AG04449 (cell line): ENCODE data around the gene IL1RN.

ENCODE experiments used
- CTCF ChIA-PET: fragments of 350-600 bp; formaldehyde crosslinking; extraction: SDS; loops from one replicate; lab custom pipeline; 2021; ENCODE audit warnings: antibody characterized with exemption; lab: Yijun Ruan, JAX
- POLR2A ChIA-PET: fragments of 400-600, 350-600 bp; formaldehyde crosslinking; extraction: SDS; loops from one replicate; lab custom pipeline; 2020; ENCODE audit warnings: antibody characterized with exemption, inconsistent platforms; lab: Yijun Ruan, JAX
- DNase-seq: peaks from one replicate; pipeline ENCODE4 v3.0.0-alpha.2; 2010; ENCODE audit warnings: low read depth, low spot score
- H3K4me3 ChIP-seq: 2 replicates; pipeline ENCODE4 v1.5.1; 2011; ENCODE audit warnings: low read depth, mild to moderate bottlenecking, control low read depth, low read length
- CTCF ChIP-seq: IDR thresholded peaks from one replicate; pipeline ENCODE4 v1.5.1; 2011; ENCODE audit warnings: mild to moderate bottlenecking, moderate library complexity, low read length, control low read depth, inconsistent platforms; ENCODE audit not compliant: insufficient read depth; ENCODE audit errors: missing control alignments

Gene IL1RN

DNA sequence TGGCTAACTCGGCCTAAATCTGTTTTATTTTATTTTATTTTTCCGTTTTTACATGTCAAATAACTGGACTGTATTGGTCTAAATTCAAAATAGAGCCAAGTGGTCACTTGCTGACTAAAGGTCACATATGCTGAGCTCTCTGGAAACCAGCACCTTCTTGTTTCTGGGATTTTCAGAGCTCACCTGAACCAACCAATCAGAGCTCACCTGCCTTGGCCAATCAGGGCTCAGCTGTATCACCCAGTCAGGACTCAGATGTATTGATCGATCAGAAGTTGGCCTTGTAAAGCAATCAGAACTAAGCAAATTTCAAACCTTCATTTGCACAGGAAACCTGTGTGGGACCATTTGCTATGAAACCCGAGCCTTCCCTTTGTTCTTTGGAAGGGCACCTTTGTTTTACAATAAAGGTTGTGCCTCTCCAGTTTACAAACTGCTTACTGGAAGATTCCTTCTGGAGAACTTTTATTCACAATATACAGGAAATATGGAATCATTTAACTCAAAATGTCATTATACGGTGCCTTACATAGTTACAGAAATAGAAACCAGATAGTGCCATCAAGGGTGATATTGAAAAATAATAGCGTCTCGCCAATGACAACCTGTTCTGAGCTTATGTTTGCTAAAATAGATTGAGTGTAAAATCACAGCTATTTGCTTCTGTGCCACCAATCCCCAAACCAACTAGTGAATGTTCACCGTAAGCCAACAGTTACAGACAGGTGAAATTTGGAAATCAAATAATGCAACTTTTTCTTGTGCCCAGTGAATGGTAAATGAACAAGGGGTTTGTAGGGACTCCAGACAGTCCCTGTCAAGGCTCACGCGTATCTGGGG, 29.1 kb downstream of the IL1RN start:
- DNase-seq = no peak
- ChIA-PET CTCF (interaction anchor here (0.9 to 6.4 kb wide), 7 partner anchors 14 to 234 kb away, joined by 3 to 77 read pairs (median 5); no protein-coding TSS in a partner anchor), POLR2A (no interaction called here)
- H3K4me3 ChIP-seq = peak overlapping the region; percentile 50
- TF ChIP-seq CTCF = no peak

DNA sequence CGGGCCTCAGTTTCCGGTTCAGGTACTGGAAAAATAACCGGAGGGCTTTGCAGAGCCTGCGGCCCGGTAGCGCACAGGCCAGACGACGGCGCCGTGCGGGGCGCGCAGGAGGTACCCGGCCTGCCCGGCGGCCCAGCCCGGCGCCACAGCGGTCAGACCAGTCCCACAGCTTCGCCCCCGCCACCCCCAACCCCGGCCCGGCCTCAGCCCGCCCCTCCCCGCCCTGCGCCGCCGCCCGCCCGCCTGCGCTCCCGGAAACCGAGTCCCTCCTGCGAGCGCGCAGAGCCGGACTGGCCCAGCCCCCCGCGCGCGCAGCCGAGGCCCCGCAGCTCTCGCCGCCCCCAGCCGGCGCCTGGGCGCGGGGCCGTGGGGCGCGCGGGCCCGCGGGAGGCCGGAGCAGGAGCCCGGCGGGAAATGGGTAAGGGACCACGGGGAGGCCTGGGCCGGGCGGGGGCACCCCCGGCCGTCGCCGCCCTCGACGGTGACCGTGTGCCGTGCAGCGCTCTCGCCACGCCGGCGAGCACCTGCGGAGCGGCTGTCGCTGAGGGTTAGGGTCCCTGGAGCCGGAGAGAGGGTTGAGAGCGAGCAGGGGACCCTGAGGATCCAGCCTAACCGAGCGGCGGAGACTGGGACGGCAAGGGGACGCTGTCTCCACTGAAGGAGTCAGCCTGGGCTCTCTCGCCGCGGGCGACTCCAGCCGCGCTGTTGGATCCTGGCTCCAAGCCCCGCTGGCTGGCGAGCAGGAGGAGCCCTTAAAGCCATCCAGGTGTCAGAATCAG, 29.9 kb downstream of the IL1RN start:
- ChIA-PET POLR2A (no interaction called here), CTCF (interaction anchor here (0.7 to 6.4 kb wide), 5 partner anchors 15 to 233 kb away, joined by 3 to 77 read pairs (median 5); no protein-coding TSS in a partner anchor)
- TF ChIP-seq CTCF = no peak
- H3K4me3 ChIP-seq = peak overlapping the region; percentile 50
- DNase-seq = no peak

DNA sequence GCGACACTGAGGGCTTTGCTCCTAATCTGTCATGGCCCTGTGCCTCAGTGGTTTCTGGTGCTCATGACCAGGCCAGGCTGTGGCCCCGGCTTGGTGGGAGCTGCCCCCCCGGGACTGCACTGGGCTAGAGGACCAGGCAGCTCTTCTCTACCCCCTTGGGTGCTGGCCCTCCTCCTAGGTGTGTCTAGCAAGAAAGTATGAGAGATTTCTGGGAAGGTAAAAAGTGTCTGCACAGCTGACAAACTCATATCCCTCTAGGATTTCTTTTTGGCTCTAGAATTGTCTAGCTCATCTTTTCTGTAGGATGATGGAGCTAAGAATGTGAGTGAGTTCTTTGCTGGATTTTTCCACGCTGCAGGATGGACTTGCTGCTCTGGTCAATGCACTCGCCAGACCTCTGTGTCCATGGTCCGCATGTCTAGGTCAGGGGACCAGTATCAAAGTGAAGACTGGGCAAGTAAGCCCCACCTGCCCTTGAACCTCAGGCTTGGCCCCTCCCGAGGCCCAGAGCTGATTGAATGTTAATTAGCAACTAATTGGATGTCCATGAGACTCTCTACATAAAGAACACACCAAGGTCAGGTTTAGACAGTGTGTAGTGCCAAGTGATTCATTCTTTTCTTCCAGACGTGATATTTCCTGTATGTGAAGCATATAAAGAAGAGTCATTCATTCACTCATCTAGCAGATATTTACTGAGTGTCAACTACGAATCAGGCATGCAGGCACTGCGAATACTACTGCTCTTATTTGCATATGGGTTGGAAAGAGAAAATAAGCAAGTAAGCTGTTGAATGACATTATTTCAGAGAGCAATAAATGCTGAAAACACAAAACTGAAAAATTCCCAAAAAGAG, 30.7 kb downstream of the IL1RN start:
- TF ChIP-seq CTCF = no peak
- H3K4me3 ChIP-seq = peak overlapping the region; percentile 50
- CTCF ChIA-PET = interaction anchor here (0.7 to 6.4 kb wide), 10 partner anchors 20 to 232 kb away, joined by 3 to 77 read pairs (median 4); no protein-coding TSS in a partner anchor
- POLR2A ChIA-PET = no interaction called here
- DNase-seq = no peak

DNA sequence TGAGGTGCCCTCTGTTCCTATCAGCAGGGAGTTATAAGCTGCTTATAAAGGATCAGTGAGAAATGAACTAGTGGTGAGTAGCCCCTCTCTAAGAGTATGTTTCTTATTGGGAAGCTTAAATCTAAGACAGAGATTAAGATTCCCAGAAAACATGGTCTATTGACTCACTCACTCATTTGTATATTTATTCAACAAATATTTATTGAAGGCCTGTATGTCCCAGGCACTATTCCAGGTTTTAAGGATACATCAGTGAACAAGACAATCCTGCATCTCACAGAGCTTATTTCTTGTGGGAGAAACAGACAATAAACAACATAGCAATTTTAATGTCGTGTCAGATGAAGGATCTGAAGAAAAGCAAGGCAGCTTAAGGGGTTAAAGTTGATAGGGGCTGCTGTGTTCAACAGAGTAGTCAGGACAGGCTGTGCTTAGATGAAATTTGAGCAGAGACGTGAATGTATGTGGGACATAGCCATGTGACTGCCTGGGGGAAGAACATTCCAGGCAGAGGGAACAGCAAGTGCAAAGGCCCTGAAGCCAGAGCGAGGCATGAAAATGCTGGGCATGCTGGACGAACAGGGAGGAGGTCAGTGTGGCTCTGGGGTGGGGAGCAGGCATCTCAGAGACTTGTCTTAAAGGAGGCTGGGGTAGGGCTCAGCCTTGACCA, 31.6 kb downstream of the IL1RN start:
- TF ChIP-seq CTCF = no peak
- H3K4me3 ChIP-seq = no peak overlapping the region
- CTCF ChIA-PET = interaction anchor here (0.9 to 6.4 kb wide), 9 partner anchors 21 to 231 kb away, joined by 3 to 77 read pairs (median 4); no protein-coding TSS in a partner anchor
- POLR2A ChIA-PET = no interaction called here
- DNase-seq = no peak

DNA sequence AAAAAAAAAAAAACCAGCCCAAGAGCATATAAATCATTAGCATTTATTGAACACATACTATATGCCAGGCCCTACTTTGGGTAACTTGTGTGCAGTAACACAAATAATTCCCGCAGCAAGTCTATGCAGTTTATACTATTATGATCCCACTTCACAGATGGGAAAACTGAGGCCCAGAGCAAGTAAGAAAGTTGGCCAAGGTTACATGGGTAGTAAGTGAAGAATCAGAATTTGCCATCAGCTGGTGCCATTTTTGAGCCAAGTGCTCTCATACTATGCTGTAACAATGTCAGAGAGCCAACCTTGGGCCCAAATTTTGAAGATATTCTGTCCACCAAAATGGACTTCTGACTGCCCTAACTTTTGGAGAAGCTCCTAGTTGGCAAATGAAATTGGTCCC, 32.9 kb downstream of the IL1RN start:
- ChIA-PET CTCF (interaction anchor here (6.4 kb wide), 1 partner anchor 22 kb away, joined by 77 read pairs; no protein-coding TSS in a partner anchor), POLR2A (no interaction called here)
- no peak overlapping the region for H3K4me3 ChIP-seq
- no peak for TF ChIP-seq CTCF
- no peak for DNase-seq
